Kasumi-1 (cell line): Measurements from ENCODE around the gene PHACTR2.
A peak's percentile ranks its signal among the peaks of the same experiment; 100 is the strongest.
"Not testable (repeated sequence)": the region's sequence is repeated elsewhere in the genome, so short reads cannot be mapped to it uniquely, and the experiment has no call there.

ENCODE experiments used
- DNase-seq, 2 experiments: peaks; one replicate each; lab custom pipeline; 2025; lab: John Stamatoyannopoulos, UW

PHACTR2 gene

DNA sequence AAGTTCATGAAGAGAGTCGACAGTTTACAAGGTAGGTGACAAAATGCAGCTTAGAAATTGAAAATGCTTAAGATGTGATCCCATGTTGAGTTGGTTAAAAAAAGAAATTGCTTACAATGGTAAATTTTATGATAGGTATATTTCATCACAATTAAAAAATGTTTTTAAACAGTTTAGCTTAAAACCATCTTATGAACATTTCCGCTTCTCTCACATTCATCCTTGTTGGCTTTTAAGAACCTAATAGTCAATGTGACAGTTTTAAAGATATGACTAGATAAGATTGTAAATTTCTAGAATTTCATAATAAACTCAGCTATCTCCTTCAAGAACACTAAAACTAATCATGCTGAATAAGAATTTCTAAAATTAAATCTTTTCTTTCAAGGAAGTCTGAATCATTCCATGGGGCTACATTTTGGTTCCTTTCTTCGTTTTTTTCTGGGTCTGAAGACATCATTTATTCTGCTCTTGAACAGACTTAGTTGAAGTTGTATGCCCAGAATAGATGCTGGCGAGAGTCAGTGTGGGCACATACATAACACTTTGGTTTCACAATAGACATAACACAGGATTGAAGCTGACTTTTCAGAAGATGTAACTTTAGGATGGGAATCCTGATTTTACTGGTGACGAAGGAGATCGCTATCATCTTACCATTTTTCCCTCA lies 129.5 kb downstream of the PHACTR2 start:
- peak in 1 of 2 experiments; percentile 12 for DNase-seq

GRCh38 chr6:143810745-143811144 lies 133.0 kb downstream of the PHACTR2 start:
- DNase-seq = no peak

DNA sequence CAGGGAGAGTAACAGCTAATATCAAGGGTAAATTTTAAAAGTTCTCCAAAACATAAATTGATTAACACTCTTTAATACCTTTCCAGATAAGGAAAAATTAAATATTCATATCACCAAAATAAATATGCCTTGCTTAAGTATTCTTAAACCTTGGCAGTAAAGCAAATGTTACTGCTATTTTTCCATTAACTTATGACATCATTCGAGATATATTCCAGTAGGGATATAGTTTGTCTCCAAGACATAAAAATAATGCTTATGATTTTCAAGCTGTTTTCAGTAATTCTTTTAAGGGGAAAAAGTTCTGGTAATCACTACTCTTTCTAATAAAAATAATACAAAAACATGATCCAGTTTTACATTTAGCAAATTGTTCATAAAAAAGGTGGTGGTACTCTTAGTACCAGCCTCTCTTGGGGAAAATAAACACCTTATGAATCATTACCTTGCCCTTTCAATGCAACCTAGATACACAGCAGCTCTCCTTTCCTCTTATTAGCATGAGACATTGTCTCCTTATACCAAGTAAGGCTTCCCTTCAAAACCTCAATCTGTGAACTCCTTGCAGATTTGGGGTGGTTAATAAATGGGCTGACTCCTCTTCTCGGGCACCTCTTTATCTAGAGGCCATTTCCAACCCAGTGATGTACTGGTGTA lies 133.9 kb downstream of the PHACTR2 start:
- DNase-seq = no peak

DNA sequence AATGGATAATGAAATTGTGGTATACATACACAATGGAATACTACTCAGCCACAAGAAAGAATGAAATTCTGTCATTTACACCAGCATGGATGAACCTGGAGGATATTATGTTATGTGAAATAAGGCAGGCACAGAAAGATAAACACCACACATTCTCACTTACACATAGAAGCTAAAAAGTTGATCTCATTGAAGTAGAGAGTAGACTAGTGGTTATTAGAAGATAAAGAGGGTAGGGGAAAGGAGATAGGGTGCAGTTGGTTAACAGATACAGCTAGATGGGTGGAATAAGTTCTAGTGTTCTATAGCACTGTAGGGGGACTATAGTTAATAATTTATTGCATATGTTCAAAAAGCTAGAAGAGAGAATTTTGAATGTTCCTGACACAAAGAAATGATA lies 139.9 kb downstream of the PHACTR2 start:
- DNase-seq = no peak

- DNase-seq = no peak
These were observed 143.6 kb downstream of the PHACTR2 start for GRCh38 chr6:143821359-143821758.

DNA sequence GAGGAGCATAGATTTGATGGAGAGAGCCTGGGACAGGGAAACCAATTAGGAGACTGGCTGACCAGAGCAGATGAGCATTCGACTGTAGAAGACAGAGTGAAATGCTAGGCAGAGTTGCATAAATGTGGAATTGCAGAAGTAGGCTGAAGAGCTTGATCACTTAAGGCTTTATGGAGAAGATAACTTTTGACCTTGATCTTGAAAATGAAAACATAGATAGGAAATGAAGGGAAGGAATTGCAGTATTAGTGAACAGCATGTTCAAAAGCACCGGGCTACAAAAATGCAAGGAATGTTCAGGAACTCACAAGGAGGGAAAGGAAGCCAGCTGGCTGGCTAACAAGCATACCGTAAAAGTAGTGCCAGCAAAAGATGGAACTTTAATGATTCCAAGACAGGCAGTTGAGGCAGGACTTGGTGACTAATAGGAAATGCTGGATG lies 144.8 kb downstream of the PHACTR2 start:
- DNase-seq = no peak

GRCh38 chr6:143823548-143823947 lies 145.8 kb downstream of the PHACTR2 start:
- no peak for DNase-seq

DNA sequence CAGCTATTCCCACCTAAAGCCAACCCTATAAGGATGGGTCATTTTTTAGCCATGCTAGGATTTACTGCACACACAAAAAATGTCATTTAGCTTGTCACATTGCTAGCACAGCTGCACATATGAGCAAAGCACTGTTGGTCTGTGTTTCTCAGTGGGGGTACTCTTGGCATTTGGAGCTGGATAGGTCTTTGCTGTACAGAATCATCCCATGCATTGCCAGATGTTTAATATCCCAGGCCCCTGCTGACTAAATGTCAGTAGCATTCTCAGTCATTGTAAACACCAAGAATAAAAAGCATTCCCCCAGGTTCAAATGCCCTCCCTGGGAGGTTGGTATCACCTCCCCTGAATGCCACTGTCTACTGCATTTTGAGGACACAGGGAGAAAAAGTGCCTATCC lies 150.8 kb downstream of the PHACTR2 start:
- DNase-seq = no peak

DNA sequence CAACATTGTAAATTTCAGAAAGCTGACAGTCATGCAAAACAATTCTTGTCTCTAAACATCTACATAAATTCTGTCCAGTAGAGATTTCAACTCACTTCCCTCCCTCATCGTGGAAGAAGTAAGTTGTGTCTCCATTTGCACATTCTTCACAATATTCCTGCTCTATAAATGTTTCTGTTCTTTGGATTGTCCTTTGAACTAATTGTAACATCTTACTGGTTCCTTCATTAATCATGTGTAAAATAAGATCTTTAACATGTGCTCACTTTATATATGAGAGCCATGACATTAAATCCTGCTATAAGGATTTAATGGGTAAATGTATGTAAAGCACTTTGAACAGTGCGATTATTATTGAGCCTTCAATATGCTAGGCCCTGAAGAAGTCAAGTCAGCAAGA lies 158.4 kb downstream of the PHACTR2 start:
- no peak for DNase-seq

DNA sequence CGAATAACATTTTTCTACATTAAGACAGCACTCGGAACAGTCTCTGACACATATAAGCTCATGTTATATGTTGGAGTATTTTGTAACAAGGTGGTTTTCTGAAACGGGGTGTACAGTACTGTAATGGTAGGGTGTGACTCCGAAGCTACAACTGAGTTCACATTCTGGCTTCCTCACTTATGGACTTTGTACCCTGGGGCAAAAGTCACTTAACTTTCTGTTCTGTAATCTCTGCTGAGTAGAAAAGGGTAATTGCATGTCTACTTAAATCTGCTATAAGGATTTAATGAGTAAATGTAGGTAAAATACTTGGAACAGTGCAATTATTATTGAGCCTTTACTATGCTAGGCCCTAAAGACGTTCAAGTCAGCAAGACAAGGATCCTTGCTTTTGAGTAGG lies 160.6 kb downstream of the PHACTR2 start:
- no peak for DNase-seq

GRCh38 chr6:143839196-143839595 lies 161.4 kb downstream of the PHACTR2 start:
- DNase-seq = no peak

DNA sequence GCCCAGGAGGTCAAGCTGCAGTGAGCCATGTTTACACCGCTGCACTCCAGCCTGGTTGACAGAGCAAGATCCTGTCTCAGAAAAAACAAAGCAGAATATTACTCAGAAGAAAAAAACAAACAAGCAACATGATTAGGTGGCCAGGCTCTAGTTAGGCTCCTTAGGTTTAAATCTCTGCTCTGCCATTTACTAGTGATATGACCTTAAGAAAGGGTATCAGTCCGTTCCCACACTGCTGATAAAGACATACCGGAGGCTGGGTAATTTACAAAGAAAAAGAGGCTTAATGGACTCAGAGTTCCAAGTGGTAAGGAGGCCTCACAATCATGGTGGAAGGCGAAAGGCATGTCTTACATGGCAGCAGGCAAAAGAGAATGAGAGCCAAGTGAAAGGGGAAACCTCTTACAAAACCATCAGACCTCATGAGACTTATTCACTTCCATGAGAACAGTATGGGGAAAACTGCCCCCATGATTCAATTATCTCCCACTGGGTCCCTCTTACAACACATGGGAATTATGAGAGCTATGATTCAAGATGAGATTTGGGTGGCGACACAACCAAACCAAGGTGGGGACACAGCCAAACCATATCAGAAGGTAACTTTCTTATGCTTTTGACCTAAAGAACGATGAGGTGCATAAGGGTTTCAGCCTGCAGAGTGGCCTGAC lies 163.0 kb downstream of the PHACTR2 start:
- DNase-seq = no peak

- DNase-seq = no peak
These were observed 164.7 kb downstream of the PHACTR2 start for GRCh38 chr6:143842461-143842901.

DNA sequence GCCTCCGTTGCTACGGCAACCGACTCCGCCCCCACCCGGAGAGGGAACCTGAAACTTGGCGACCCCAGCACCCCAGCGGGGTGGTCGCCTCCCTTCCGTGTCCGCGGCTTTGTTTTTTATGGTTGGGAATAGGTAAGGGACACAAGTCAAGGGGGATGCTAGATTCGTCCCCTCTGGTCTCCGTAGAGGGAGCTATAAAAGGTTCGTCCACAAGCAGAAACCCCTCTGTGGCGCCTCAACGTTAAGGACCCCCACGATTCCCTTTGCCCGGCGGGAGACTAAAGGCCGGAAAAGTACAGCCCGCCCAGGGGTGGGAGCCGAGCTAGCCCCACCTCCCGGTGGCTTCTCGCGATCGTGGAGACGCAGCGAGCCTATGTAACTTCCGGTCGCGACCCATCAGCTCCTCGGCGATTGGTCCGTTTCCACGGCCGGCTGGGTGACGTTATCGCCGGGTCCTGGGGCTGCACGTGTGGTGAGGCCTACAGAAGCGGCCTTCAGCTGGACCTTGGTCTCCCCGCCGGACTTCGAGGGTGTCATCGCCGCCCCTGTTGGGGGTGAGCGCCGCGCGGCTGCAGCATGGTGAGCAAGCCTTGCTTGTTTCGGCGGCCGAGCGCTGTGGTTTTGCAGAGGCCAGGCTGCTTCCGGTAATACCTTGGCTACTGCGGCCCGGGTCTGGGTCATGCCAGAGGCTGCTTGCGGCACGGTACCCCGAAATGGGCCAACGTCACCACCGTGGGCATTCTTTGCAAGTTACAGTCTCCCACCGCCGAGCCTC lies 165.3 kb downstream of the PHACTR2 start, which contains the start of gene LTV1:
TSS of gene LTV1 (plus strand) at position 437 of the 775 bp plus-strand sequence. CDS start at position 577, 140 bp downstream.
- DNase-seq = peak; percentile 94 to 96

DNA sequence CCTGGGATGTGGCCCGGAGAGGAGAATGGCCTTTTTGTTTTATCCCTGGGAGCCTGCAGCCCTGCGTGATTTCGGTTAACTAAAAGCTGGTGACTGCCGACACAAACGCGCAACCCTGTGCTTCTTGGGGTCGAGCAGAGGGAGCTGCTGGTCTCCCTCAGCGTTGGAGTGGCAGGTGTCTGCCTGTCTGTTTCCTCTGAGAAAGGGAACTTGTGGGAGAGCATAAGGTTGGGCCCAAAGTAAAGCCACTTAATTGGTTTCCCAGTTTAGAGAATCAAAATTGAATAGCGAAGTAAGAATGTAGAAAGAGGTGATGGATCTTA lies 165.9 kb downstream of the PHACTR2 start:
- DNase-seq = peak; percentile 13 to 30

DNA sequence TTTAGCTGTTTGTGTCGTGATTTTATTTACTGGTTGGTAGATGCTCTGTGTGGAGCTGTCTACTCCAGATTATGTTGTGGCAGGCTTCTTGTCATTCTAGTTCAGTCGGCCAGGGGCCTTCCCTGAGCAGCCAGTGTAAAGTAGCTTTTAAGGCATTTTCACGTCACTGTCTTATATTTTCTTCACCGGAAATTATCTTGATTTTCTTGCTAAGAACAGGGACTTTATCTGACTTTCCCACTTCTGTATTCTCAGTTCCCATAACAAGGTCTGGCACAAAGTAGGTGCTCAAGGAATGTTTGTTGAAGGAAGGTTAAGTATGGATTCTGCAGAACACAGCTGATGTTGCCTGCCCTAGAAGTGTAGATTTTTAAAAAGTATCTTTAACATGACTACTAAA lies 166.2 kb downstream of the PHACTR2 start:
- no peak for DNase-seq

GRCh38 chr6:143845033-143845432 lies 167.3 kb downstream of the PHACTR2 start:
- DNase-seq = no peak

DNA sequence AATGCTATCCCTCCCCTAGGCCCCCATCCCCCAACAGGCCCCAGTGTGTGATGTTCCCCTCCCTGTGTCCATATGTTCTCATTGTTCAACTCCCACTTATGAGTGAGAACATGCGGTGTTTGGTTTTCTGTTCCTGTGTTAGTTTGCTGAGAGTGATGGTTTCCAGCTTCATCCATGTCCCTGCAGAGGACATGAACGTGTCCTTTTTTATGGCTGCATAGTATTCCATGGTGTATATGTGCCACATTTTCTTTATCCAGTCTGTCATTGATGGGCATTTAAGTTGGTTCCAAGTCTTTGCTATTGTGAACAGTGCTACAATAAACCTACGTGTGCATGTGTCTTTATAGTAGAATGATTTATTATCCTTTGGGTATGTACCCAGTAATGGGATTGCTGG lies 173.9 kb downstream of the PHACTR2 start:
- not testable (repeated sequence) for DNase-seq

- not testable (repeated sequence) for DNase-seq
These were observed 177.3 kb downstream of the PHACTR2 start for GRCh38 chr6:143855057-143855456.

DNA sequence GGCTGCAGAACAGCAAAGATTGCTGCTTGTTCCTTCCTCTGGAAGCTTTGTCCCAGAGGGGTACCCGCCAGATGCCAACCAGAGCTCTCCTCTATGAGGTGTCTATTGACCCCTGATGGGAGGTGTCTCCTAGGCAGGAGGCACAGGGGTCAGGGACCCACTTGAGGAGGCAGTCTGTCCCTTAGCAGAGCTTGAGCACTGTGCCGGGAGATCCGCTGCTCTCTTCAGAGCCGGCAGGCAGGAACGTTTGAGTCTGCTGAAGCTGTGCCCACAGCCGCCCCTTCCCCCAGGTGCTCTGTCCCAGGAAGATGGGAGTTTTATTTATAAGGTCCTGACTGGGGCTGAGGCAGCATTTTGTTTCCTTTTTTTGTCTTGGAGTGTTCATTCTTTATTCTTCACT lies 179.0 kb downstream of the PHACTR2 start:
- not testable (repeated sequence) for DNase-seq

DNA sequence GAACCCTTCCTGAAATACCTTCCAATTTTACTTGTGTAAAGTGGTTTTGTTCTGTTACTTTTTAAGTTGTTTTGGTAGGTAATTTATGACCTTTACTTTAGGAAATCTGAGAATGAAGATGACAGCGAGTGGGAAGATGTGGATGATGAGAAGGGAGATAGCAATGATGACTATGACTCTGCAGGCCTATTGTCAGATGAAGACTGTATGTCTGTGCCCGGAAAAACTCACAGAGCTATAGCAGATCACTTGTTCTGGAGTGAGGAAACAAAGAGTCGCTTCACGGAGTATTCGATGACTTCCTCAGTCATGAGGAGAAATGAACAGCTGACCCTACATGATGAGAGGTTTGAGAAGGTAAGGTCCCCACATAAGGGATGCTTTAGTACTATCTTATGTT lies 179.9 kb downstream of the PHACTR2 start:
- no peak for DNase-seq

GRCh38 chr6:143859891-143860660 lies 182.3 kb downstream of the PHACTR2 start:
- DNase-seq = no peak
